ENCODE measurements around the gene PRMT7. TPM values are rescaled to one million over a fixed set of nuclear protein-coding genes. Genes with fewer than 3 reads are reported as not detected.

The PRMT7 gene
- polyA plus RNA-seq, 1 donor (not counting 4 experiments of a cell fraction or from before 2014, with no cell fraction given), result 27.4 TPM

DNA sequence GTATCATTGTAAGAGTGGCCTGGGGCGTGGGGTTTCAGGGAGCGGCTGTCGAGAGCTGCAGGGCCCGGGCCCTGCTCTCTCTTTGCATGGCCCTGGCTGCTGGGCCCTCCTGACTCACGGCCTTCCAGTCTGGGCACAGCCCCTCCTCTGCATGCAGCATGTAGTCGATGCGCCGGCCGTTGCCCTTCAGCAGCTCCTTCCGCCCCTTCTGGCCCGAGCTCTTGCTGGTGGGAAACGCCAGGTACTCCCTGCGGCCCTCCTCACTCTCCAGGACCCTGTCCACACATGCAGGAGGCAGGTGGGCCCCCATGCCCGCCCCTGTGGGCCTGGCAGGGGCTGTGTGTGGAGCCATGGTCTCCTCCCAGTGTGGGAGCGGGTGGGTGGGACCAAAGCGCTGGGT is 50.7 kb downstream of the PRMT7 start:
- no peak for TF ChIP-seq EZH2 (IDR thresholded peaks at IDR 0.05; ENCODE audit: low read length)
- TF ChIP-seq, protein P1, sequence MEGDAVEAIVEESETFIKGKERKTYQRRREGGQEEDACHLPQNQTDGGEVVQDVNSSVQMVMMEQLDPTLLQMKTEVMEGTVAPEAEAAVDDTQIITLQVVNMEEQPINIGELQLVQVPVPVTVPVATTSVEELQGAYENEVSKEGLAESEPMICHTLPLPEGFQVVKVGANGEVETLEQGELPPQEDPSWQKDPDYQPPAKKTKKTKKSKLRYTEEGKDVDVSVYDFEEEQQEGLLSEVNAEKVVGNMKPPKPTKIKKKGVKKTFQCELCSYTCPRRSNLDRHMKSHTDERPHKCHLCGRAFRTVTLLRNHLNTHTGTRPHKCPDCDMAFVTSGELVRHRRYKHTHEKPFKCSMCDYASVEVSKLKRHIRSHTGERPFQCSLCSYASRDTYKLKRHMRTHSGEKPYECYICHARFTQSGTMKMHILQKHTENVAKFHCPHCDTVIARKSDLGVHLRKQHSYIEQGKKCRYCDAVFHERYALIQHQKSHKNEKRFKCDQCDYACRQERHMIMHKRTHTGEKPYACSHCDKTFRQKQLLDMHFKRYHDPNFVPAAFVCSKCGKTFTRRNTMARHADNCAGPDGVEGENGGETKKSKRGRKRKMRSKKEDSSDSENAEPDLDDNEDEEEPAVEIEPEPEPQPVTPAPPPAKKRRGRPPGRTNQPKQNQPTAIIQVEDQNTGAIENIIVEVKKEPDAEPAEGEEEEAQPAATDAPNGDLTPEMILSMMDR (optimal IDR thresholded peaks at IDR 0.05 in 1 of 3, IDR thresholded peaks at IDR 0.05 in 1 of 3, conservative IDR thresholded peaks at IDR 0.05 in 1 of 3; ENCODE audit: extremely low read depth in 1 of 3, insufficient read depth in 2 of 3, low read length in 3 of 3), result no peak
- dilution Hi-C loops (cut with MboI; ENCODE audit: extremely low pct_ligation_motif_present, low sequenced_read_pairs), result no loop called here
- FAIRE-seq (no peak), DNase-seq (ENCODE audit: low read depth, low spot score) (no peak)
- H3K79me2 ChIP-seq (ENCODE audit: control insufficient read depth, insufficient read depth, low read length), result no peaks in the 10 kb centered on the region
- no peaks in the 10 kb centered on the region for H3K9me1 ChIP-seq (ENCODE audit: control insufficient read depth, extremely low read depth, insufficient read depth, low read length)
- peaks cover 3% of the 10 kb centered on the region for H3K4me1 ChIP-seq (ENCODE audit: control insufficient read depth, extremely low read depth, insufficient read depth, low read length)
- H3K4me3 ChIP-seq (ENCODE audit: control insufficient read depth in 2 of 3, extremely low read depth in 1 of 3, insufficient read depth in 2 of 3, low read depth in 1 of 3, low read length in 3 of 3), result no peak overlapping the region
- no peak overlapping the region for H3K27ac ChIP-seq (ENCODE audit: control insufficient read depth, insufficient read depth, low read length)
- no peaks in the 10 kb centered on the region for H4K20me1 ChIP-seq (ENCODE audit: control insufficient read depth, extremely low read depth, insufficient read depth, low read length)
- peaks cover 35% of the 10 kb centered on the region for H3K27me3 ChIP-seq (ENCODE audit: control insufficient read depth, extremely low read depth, insufficient read depth, low read length)
- H2AFZ ChIP-seq (ENCODE audit: control insufficient read depth, low read length), result no peak overlapping the region
- H3K9me3 ChIP-seq (ENCODE audit: control insufficient read depth, low read depth, low read length), result no peaks in the 10 kb centered on the region
- peaks cover 0 to 2% of the 10 kb centered on the region in 2 experiments for H3K36me3 ChIP-seq (ENCODE audit: control insufficient read depth in 2 of 2, extremely low read depth in 1 of 2, insufficient read depth in 2 of 2, low read length in 2 of 2)
- no peak overlapping the region for H3K4me2 ChIP-seq (ENCODE audit: control insufficient read depth, extremely low read depth, insufficient read depth, low read depth, low read length)
- no peak overlapping the region for H3K9ac ChIP-seq (ENCODE audit: control insufficient read depth, extremely low read depth, insufficient read depth, low read length)

DNA sequence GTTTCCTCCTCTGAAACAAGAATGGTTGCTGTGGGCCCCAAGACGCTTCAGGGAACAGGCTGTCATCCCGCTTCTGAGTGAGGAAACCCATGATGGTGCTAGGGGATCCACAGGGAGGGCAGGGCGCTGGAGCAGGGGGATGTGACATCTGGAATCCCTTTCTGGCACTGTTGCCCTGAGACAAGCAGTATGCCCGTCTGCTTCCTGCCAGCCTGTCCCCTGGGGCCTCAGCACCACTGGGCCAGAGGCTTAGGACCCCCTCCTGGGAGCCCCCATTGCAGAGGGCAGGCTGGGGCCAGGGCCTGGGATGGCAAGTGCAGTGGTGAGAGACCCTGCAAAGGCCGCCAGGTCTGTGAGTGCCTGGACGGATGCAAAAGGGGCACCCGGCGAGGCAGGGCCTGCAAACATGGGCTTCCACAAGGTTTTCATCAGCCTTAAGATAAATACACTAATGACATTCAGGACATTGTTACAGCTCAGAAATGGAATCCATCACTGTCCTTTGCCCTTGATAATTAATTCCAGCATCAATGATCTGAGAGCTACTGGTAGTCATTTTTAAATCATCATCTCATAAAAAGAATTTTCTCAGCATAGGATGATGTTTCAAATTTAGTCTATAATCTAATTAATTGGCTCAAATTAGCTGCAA is 51.6 kb downstream of the PRMT7 start:
- Histone ChIP-seq H3K9me1 (ENCODE audit: control insufficient read depth, extremely low read depth, insufficient read depth, low read length) (no peaks in the 10 kb centered on the region), H3K36me3 (ENCODE audit: control insufficient read depth in 2 of 2, extremely low read depth in 1 of 2, insufficient read depth in 2 of 2, low read length in 2 of 2) (peaks cover 0 to 2% of the 10 kb centered on the region in 2 experiments), H3K27me3 (ENCODE audit: control insufficient read depth, extremely low read depth, insufficient read depth, low read length) (peaks cover 35% of the 10 kb centered on the region), H3K9ac (ENCODE audit: control insufficient read depth, extremely low read depth, insufficient read depth, low read length) (no peak overlapping the region), H3K79me2 (ENCODE audit: control insufficient read depth, insufficient read depth, low read length) (no peaks in the 10 kb centered on the region), H3K9me3 (ENCODE audit: control insufficient read depth, low read depth, low read length) (no peaks in the 10 kb centered on the region), H3K4me3 (ENCODE audit: control insufficient read depth in 2 of 3, extremely low read depth in 1 of 3, insufficient read depth in 2 of 3, low read depth in 1 of 3, low read length in 3 of 3) (no peak overlapping the region), H2AFZ (ENCODE audit: control insufficient read depth, low read length) (no peak overlapping the region), H3K27ac (ENCODE audit: control insufficient read depth, insufficient read depth, low read length) (no peak overlapping the region), H3K4me2 (ENCODE audit: control insufficient read depth, extremely low read depth, insufficient read depth, low read depth, low read length) (no peak overlapping the region), H4K20me1 (ENCODE audit: control insufficient read depth, extremely low read depth, insufficient read depth, low read length) (no peaks in the 10 kb centered on the region), H3K4me1 (ENCODE audit: control insufficient read depth, extremely low read depth, insufficient read depth, low read length) (peaks cover 3% of the 10 kb centered on the region)
- FAIRE-seq, result no peak
- DNase-seq (ENCODE audit: low read depth, low spot score), result no peak
- TF ChIP-seq, protein P1 (optimal IDR thresholded peaks at IDR 0.05 in 1 of 3, IDR thresholded peaks at IDR 0.05 in 1 of 3, conservative IDR thresholded peaks at IDR 0.05 in 1 of 3; ENCODE audit: extremely low read depth in 1 of 3, insufficient read depth in 2 of 3, low read length in 3 of 3), result no peak
- dilution Hi-C loops (cut with MboI; ENCODE audit: extremely low pct_ligation_motif_present, low sequenced_read_pairs), result no loop called here

Measured in keratinocyte (primary cell).